Duodenal mucosa (tissue), 2 donors: ENCODE results near the gene IQSEC2.

Source experiments
- H3K27ac ChIP-seq: one replicate; pipeline ENCODE4 v1.7.0; 2013; ENCODE audit warnings: low read depth, low read length
- H3K27me3 ChIP-seq, 2 donors: one replicate each; pipeline ENCODE4 v1.7.0; 2013; ENCODE audit warnings: low read length in 2 of 2, control low read depth in 1 of 2; ENCODE audit not compliant: insufficient read depth in 2 of 2, control insufficient read depth in 1 of 2
- H3K36me3 ChIP-seq, 2 donors: one replicate each; pipeline ENCODE4 v1.7.0; 2013; ENCODE audit warnings: low read length in 2 of 2, control low read depth in 1 of 2; ENCODE audit not compliant: insufficient read depth in 2 of 2, control insufficient read depth in 1 of 2
- H3K4me1 ChIP-seq, 2 donors: one replicate each; pipeline ENCODE4 v1.7.0; 2013; ENCODE audit warnings: low read length in 2 of 2, control low read depth in 1 of 2; ENCODE audit not compliant: insufficient read depth in 2 of 2, control insufficient read depth in 1 of 2
- H3K4me3 ChIP-seq, 2 donors: one replicate each; pipeline ENCODE4 v1.7.0; 2013; ENCODE audit warnings: low read length in 2 of 2, low read depth in 1 of 2
- H3K9ac ChIP-seq, 2 donors: one replicate each; pipeline ENCODE4 v1.7.0; 2013; ENCODE audit warnings: low read length in 2 of 2, low read depth in 1 of 2
- H3K9me3 ChIP-seq, 2 donors: one replicate each; pipeline ENCODE4 v1.7.0; 2013; ENCODE audit warnings: low read length in 2 of 2, control low read depth in 1 of 2; ENCODE audit not compliant: control insufficient read depth in 1 of 2

IQSEC2 gene

GRCh38 chrX:53256446-53257041 lies 24.8 kb downstream of the IQSEC2 start:
- H3K27me3 ChIP-seq: no peaks in the 10 kb centered on the region
- H3K27ac ChIP-seq: no peak overlapping the region
- H3K4me3 ChIP-seq: no peak overlapping the region
- no peaks in the 10 kb centered on the region for H3K9me3 ChIP-seq
- H3K4me1 ChIP-seq: no peaks in the 10 kb centered on the region
- no peak overlapping the region for H3K9ac ChIP-seq
- H3K36me3 ChIP-seq: peaks cover 0 to 3% of the 10 kb centered on the region in 2 donors

- H3K27ac ChIP-seq: no peak overlapping the region
- H3K27me3 ChIP-seq: no peaks in the 10 kb centered on the region
- no peak overlapping the region for H3K4me3 ChIP-seq
- H3K9me3 ChIP-seq: no peaks in the 10 kb centered on the region
- H3K4me1 ChIP-seq: no peaks in the 10 kb centered on the region
- peaks cover 0 to 3% of the 10 kb centered on the region in 2 donors for H3K36me3 ChIP-seq
- no peak overlapping the region for H3K9ac ChIP-seq
These were observed 25.6 kb downstream of the IQSEC2 start for GRCh38 chrX:53255738-53256191.

GRCh38 chrX:53254570-53255461 lies 26.6 kb downstream of the IQSEC2 start:
- H3K27ac ChIP-seq: no peak overlapping the region
- no peak overlapping the region for H3K9ac ChIP-seq
- H3K4me3 ChIP-seq: no peak overlapping the region
- H3K4me1 ChIP-seq: no peaks in the 10 kb centered on the region
- no peaks in the 10 kb centered on the region for H3K9me3 ChIP-seq
- peaks cover 0 to 3% of the 10 kb centered on the region in 2 donors for H3K36me3 ChIP-seq
- H3K27me3 ChIP-seq: no peaks in the 10 kb centered on the region

DNA sequence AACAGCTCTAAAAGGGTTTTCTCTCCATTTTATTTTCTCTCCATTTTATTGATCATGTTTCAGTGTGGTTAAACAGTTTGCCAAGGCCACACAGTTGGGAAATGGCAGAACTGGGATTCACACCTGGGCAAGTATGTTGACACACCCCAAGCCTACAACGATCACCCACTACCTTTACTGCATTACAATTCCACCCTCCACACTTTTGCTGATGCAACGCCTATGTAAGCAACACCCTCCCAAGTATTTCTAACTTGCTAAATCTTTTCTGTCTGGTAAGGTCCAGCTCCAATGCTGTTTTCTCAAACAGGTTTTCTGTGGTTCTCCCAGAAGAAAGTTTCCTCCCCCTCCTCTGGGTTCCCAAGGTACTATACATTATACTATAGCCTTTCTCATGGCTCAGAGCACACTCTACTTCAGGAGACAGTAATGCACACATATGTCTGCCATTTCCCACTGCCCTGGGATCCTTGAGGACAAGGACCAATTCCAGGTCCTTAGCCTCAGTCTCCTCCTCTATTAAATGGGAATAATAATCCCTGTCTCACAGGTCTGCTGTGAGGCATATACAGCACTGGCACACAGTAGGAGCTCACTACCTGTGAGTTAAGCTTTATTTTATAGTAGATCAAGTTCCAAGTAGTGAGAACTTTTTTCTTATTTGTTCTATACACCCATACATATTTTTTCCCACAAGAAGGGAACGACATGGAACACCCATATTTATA lies 27.9 kb downstream of the IQSEC2 start:
- Histone ChIP-seq H3K4me1 (no peaks in the 10 kb centered on the region), H3K36me3 (peaks cover 0 to 5% of the 10 kb centered on the region in 2 donors), H3K27ac (no peak overlapping the region), H3K4me3 (no peak overlapping the region), H3K27me3 (no peaks in the 10 kb centered on the region), H3K9ac (no peak overlapping the region), H3K9me3 (no peaks in the 10 kb centered on the region)

DNA sequence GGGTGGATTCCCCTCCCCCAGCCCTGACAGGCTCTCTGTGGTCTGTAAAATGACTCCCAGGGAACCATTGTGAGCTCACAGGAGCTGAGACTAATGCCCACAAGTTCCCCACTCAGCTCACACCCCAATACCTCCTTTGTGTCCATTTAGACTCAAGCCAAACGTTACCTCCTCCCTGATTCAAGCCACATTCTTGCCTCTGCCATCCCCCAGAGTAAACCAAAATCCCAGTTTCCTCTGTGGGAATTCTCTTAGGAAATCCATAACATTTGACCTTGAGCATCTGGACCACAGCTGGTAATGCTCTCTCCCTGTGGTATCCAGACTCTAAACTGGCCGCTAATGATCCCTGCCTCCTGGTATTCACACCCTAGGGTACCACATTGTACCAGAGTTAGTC lies 30.1 kb downstream of the IQSEC2 start:
- no peak overlapping the region for H3K27ac ChIP-seq
- H3K4me1 ChIP-seq: no peaks in the 10 kb centered on the region
- no peak overlapping the region for H3K9ac ChIP-seq
- H3K36me3 ChIP-seq: peaks cover 8 to 26% of the 10 kb centered on the region in 2 donors
- no peak overlapping the region for H3K4me3 ChIP-seq
- H3K27me3 ChIP-seq: no peaks in the 10 kb centered on the region
- H3K9me3 ChIP-seq: no peaks in the 10 kb centered on the region

DNA sequence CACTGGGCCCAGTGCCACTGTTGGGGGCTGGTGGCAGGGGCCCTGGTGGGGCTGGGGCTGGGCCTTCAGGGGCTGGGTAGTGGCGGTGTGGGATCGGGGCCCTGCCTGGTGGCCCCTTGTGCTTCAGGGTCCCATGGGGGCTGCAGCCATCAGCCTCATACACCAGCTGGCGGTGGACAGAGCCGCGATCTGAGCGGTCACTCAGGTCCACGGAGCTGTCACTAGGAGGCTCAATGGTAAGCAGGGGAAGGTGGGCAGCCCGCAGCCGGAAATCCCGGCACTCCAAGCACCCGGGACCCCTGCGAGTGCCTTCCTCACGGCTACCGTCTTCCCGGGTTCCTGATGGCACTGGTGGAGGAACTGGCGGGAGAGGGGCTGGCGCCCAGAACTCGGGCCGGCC lies 30.8 kb downstream of the IQSEC2 start:
- H3K9ac ChIP-seq: no peak overlapping the region
- H3K27me3 ChIP-seq: no peaks in the 10 kb centered on the region
- no peak overlapping the region for H3K4me3 ChIP-seq
- peaks cover 8 to 28% of the 10 kb centered on the region in 2 donors for H3K36me3 ChIP-seq
- H3K9me3 ChIP-seq: no peaks in the 10 kb centered on the region
- H3K27ac ChIP-seq: no peak overlapping the region
- no peaks in the 10 kb centered on the region for H3K4me1 ChIP-seq

DNA sequence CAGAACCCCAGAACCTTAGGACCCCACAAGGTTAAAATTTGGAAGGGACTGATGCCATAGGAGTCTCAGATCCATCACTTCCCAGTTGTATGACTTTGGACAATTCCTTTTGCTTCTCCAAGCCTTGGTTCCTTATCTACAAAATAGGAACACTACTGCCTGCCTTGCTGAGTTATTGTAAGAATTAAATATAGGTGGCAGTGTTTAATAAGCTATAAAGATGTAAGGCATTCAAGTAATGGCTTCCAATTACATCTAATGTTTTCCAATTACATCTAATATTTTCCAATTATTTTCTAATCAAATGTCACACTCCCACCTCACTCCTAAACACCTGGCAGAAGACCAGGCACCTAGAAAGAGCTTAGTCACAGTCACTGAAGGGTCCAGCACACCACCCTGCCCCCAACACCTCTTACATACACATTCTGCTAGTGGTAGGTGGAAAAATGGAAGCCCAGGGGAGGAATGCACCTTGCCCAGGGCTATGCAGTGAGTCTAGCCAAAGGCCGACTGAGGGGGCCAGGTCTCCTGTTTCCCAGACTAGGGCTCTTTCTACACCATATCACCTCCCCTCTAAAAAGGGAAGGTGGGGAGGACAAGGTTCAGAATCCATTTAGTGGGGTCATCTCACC lies 31.9 kb downstream of the IQSEC2 start:
- no peaks in the 10 kb centered on the region for H3K4me1 ChIP-seq
- peaks cover 8 to 28% of the 10 kb centered on the region in 2 donors for H3K36me3 ChIP-seq
- no peak overlapping the region for H3K4me3 ChIP-seq
- H3K27me3 ChIP-seq: no peaks in the 10 kb centered on the region
- no peaks in the 10 kb centered on the region for H3K9me3 ChIP-seq
- no peak overlapping the region for H3K9ac ChIP-seq
- H3K27ac ChIP-seq: no peak overlapping the region

GRCh38 chrX:53247928-53248327 lies 33.5 kb downstream of the IQSEC2 start:
- Histone ChIP-seq H3K4me3 (no peak overlapping the region), H3K27me3 (no peaks in the 10 kb centered on the region), H3K27ac (no peak overlapping the region), H3K36me3 (peaks cover 8 to 29% of the 10 kb centered on the region in 2 donors), H3K9me3 (no peaks in the 10 kb centered on the region), H3K4me1 (no peaks in the 10 kb centered on the region), H3K9ac (no peak overlapping the region)

GRCh38 chrX:53246231-53246630 lies 35.2 kb downstream of the IQSEC2 start:
- Histone ChIP-seq H3K27me3 (no peaks in the 10 kb centered on the region), H3K4me3 (no peak overlapping the region), H3K9ac (no peak overlapping the region), H3K27ac (no peak overlapping the region), H3K9me3 (no peaks in the 10 kb centered on the region), H3K36me3 (peaks cover 16 to 36% of the 10 kb centered on the region in 2 donors), H3K4me1 (no peaks in the 10 kb centered on the region)
